ENCODE results near the gene IGF2BP3.

- TF ChIP-seq CTCF (IDR thresholded peaks at IDR 0.05) (no peak), POLR2A (IDR thresholded peaks at IDR 0.05) (no peak), POLR2AphosphoS5 (IDR thresholded peaks at IDR 0.05) (no peak)
Observed at GRCh38 chr7:23295401-23295697, 174.9 kb downstream of the IGF2BP3 start.

All from gastroesophageal sphincter (tissue), 3 donors.